Cerebellar nuclear complex (tissue), 1 donor: ENCODE measurements around the gene FECH.

ENCODE experiments used
- DNase-seq, 2 experiments: peaks; one replicate each; lab custom pipeline; 2025; lab: John Stamatoyannopoulos, UW

Gene FECH

GRCh38 chr18:57581301-57581934 lies 5.1 kb downstream of the FECH start:
- no peak for DNase-seq

- DNase-seq = no peak
Observed at GRCh38 chr18:57579934-57580333, 6.6 kb downstream of the FECH start.

GRCh38 chr18:57576316-57576715 lies 10.2 kb downstream of the FECH start:
- DNase-seq = no peak

GRCh38 chr18:57575542-57575941 lies 11.0 kb downstream of the FECH start:
- DNase-seq = no peak

- no peak for DNase-seq
Observed at GRCh38 chr18:57574866-57575265, 11.6 kb downstream of the FECH start.

- no peak for DNase-seq
Observed at GRCh38 chr18:57570162-57570561, 16.3 kb downstream of the FECH start.

- DNase-seq = no peak
Observed at GRCh38 chr18:57569133-57569532, 17.4 kb downstream of the FECH start.

GRCh38 chr18:57561728-57562423 lies 24.6 kb downstream of the FECH start:
- DNase-seq = peak in 1 of 2 experiments; percentile 5

GRCh38 chr18:57561261-57561660 lies 25.2 kb downstream of the FECH start:
- DNase-seq = no peak

GRCh38 chr18:57559314-57559713 lies 27.2 kb downstream of the FECH start:
- no peak for DNase-seq

- DNase-seq = no peak
Observed at GRCh38 chr18:57555134-57555533, 31.4 kb downstream of the FECH start.

- DNase-seq = no peak
Observed at GRCh38 chr18:57550510-57550909, 36.0 kb downstream of the FECH start.

- no peak for DNase-seq
Observed at GRCh38 chr18:57547260-57547659, 39.2 kb downstream of the FECH start.

- no peak for DNase-seq
Observed at GRCh38 chr18:57544936-57545660, 41.4 kb downstream of the FECH start.

GRCh38 chr18:57543560-57543959 lies 42.9 kb downstream of the FECH start:
- no peak for DNase-seq

- DNase-seq = no peak
Observed at GRCh38 chr18:57542812-57543427, 43.6 kb downstream of the FECH start.

GRCh38 chr18:57542126-57542525 lies 44.4 kb downstream of the FECH start:
- no peak for DNase-seq

- DNase-seq = no peak
Observed at GRCh38 chr18:57539702-57540101, 46.8 kb downstream of the FECH start.

- DNase-seq = no peak
Observed at GRCh38 chr18:57538614-57539013, 47.9 kb downstream of the FECH start.

- no peak for DNase-seq
Observed at GRCh38 chr18:57534511-57534909, 52.0 kb downstream of the FECH start.

- DNase-seq = no peak
Observed at GRCh38 chr18:57533868-57534510, 52.5 kb downstream of the FECH start.
